ENCODE measurements around the gene PFKFB2.

The PFKFB2 gene

GRCh38 chr1:207088701-207089626, 35.9 kb downstream of the PFKFB2 start, which contains the start of gene C4BPB:
TSS of gene C4BPB (plus strand) at chr1:207088860. CDS start at chr1:207089532, 672 bp downstream.
- DNase-seq (ENCODE audit: low read depth), result no peak

- DNase-seq (ENCODE audit: low read depth), result no peak
These were observed 36.7 kb downstream of the PFKFB2 start for GRCh38 chr1:207089627-207090355.

GRCh38 chr1:207091200-207091908, 38.3 kb downstream of the PFKFB2 start:
- no peak for DNase-seq (ENCODE audit: low read depth)

- no peak for DNase-seq (ENCODE audit: low read depth)
These were observed 40.9 kb downstream of the PFKFB2 start for GRCh38 chr1:207093944-207094343.

- no peak for DNase-seq (ENCODE audit: low read depth)
These were observed 44.8 kb downstream of the PFKFB2 start for GRCh38 chr1:207097871-207098324.

- DNase-seq (ENCODE audit: low read depth), result no peak
These were observed 48.6 kb downstream of the PFKFB2 start for GRCh38 chr1:207101720-207102119.

- no peak for DNase-seq (ENCODE audit: low read depth)
These were observed 49.1 kb downstream of the PFKFB2 start for GRCh38 chr1:207102146-207102545.

- no peak for DNase-seq (ENCODE audit: low read depth)
These were observed 49.6 kb downstream of the PFKFB2 start for GRCh38 chr1:207102659-207103058.

- DNase-seq (ENCODE audit: low read depth), result no peak
These were observed 50.9 kb downstream of the PFKFB2 start, which contains the start of gene C4BPA for GRCh38 chr1:207103892-207104373. TSS of gene C4BPA (plus strand) at chr1:207104233. CDS start at chr1:207113026, 8,793 bp downstream.

- DNase-seq (ENCODE audit: low read depth), result no peak
These were observed 55.9 kb downstream of the PFKFB2 start for GRCh38 chr1:207109004-207109403.

- no peak for DNase-seq (ENCODE audit: low read depth)
These were observed 59.7 kb downstream of the PFKFB2 start for GRCh38 chr1:207112616-207113296.

GRCh38 chr1:207115269-207115668, 62.2 kb downstream of the PFKFB2 start:
- peak; percentile 4 for DNase-seq (ENCODE audit: low read depth)

GRCh38 chr1:207124389-207124788, 71.3 kb downstream of the PFKFB2 start:
- DNase-seq (ENCODE audit: low read depth), result no peak

GRCh38 chr1:207128336-207128921, 75.4 kb downstream of the PFKFB2 start:
- DNase-seq (ENCODE audit: low read depth), result no peak

- no peak for DNase-seq (ENCODE audit: low read depth)
These were observed 76.0 kb downstream of the PFKFB2 start for GRCh38 chr1:207129053-207129452.

Data from non-pigmented ciliary epithelial cell (primary cell).